ENCODE measurements around the gene THG1L.

The THG1L gene

GRCh38 chr5:157758706-157759105, 27.5 kb downstream of the THG1L start:
- DNase-seq (ENCODE audit: low read depth) = no peak

- DNase-seq (ENCODE audit: low read depth) = no peak
Measured at GRCh38 chr5:157761690-157762621, 30.7 kb downstream of the THG1L start.

- no peak for DNase-seq (ENCODE audit: low read depth)
Measured at GRCh38 chr5:157764531-157764930, 33.3 kb downstream of the THG1L start.

- no peak for DNase-seq (ENCODE audit: low read depth)
Measured at GRCh38 chr5:157766442-157766841, 35.2 kb downstream of the THG1L start.

GRCh38 chr5:157766902-157767301, 35.7 kb downstream of the THG1L start:
- no peak for DNase-seq (ENCODE audit: low read depth)

- DNase-seq (ENCODE audit: low read depth) = no peak
Measured at GRCh38 chr5:157767689-157768088, 36.5 kb downstream of the THG1L start.

GRCh38 chr5:157770665-157771064, 39.4 kb downstream of the THG1L start:
- DNase-seq (ENCODE audit: low read depth) = no peak

- DNase-seq (ENCODE audit: low read depth) = no peak
Measured at GRCh38 chr5:157772127-157772526, 40.9 kb downstream of the THG1L start.

- no peak for DNase-seq (ENCODE audit: low read depth)
Measured at GRCh38 chr5:157778121-157778805, 47.0 kb downstream of the THG1L start.

- no peak for DNase-seq (ENCODE audit: low read depth)
Measured at GRCh38 chr5:157779221-157779620, 48.0 kb downstream of the THG1L start.

- no peak for DNase-seq (ENCODE audit: low read depth)
Measured at GRCh38 chr5:157785801-157786200, 54.6 kb downstream of the THG1L start.
